HG03066 (cell line): ENCODE results near the gene PANK2.
"Not testable (repeated sequence)": the region's sequence is repeated elsewhere in the genome, so short reads cannot be mapped to it uniquely, and the experiment has no call there.

Experiments
- ATAC-seq: cut with Tn5 transposase; IDR thresholded peaks from one replicate; pipeline ENCODE4 v1.9.1; 2021; ENCODE audit warnings: low read depth; ENCODE audit not compliant: unreplicated experiment

PANK2 gene

DNA sequence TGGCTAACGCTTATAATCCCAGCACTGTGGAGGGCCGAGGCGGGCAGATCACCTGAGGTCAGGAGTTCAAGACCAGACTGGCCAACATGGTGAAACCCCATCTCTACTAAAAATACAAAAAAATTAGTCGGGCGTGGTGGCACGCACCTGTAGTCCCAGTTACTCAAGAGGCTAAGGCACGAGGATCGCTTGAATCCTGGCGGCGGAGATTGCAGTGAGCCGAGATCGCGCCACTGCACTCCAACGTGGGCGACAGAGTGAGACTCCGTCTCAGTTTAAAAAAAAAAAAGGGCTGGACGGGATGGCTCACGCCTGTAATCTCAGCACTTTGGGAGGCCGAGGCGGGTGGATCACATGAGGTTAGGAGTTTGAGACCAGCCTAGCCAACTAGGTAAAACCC lies 83.4 kb downstream of the PANK2 start:
- ATAC-seq = not testable (repeated sequence)

DNA sequence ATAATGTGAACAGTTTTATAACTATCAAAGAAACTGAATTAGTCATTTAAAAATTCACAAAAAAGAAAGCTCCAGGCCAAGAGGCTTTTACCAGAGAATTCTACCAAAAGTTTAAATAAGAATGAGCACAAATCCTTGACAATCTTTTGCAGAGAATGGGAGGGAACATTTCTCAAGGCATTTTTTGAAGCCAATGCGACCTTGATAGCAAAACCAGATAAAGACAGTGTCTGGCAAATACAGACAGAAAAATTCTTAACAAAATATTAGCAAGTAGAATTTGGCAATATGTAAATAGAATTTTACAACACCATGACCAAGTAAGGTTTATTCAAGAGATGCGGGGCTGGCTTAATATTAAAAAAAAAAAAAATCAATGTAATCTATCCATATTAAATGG lies 84.5 kb downstream of the PANK2 start:
- no peak for ATAC-seq

DNA sequence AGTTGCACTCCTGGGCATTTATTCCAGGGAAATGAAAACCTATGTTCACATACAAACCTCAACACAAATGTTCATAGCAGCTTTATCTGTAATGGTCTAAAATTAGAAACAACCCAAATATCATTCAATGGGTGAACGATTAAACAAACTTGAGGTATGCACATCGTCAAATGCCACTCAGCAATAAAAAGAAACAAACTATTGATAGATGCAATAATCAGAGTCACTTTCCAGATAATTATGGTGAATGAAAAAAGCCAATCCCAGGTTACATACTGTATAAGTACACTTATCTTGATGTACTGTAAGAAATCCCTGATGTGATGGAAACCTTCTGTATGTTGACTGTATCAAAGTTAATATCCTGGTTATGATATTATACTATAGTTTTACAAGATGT lies 87.3 kb downstream of the PANK2 start:
- no peak for ATAC-seq
